GM21447 (cell line): ENCODE measurements around the gene TBC1D32.
A peak's percentile ranks its signal among the peaks of the same experiment; 100 is the strongest.
"Not testable (repeated sequence)": the region's sequence is repeated elsewhere in the genome, so short reads cannot be mapped to it uniquely, and the experiment has no call there.

ENCODE experiments used
- ATAC-seq: cut with Tn5 transposase; IDR thresholded peaks from one replicate; pipeline ENCODE4 v1.9.1; 2021; ENCODE audit not compliant: unreplicated experiment

Gene TBC1D32

GRCh38 chr6:121333694-121334093 lies 586 bp downstream of the TBC1D32 start:
- not testable (repeated sequence) for ATAC-seq

DNA sequence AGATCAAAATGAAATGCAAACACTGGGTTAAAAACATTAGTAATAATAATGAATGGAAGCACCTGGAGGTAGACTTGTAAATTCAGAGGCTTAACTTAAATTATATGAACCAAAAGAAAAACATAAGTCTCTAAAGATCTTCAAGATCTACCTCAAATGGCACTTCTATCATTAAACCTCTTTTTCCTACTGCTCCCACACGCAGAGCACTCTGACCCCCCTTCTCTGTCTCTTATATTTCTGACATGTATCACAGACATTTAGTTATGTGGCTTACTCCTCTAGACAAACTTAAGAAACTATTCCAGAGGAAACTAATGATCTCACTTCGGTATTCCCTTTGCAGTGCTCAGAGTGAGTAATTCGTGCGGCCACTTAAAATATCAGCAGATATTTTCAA lies 1.1 kb downstream of the TBC1D32 start:
- ATAC-seq, result no peak

GRCh38 chr6:121330516-121330915 lies 3.8 kb downstream of the TBC1D32 start:
- no peak for ATAC-seq

GRCh38 chr6:121321282-121321681 lies 13.0 kb downstream of the TBC1D32 start:
- ATAC-seq, result peak; percentile 59

DNA sequence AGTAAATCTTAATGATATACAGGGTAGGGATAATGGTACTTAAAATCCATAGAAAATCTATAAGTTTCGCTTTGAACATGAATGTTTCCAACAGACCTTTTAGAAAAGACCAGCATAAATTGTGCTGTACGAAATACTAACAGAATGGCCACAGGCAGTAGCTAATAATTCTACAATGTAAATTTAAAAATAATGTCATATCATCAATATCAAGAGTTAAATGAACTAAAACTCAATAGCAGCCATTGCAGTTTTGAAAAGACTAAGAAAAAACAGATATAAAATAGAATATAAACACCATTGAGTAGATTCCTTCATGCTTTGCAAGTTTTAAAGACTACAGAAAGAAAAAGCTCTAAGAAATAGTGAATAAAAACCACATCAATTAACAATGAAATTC lies 14.7 kb downstream of the TBC1D32 start:
- ATAC-seq, result no peak

GRCh38 chr6:121319112-121319553 lies 15.1 kb downstream of the TBC1D32 start:
- no peak for ATAC-seq

DNA sequence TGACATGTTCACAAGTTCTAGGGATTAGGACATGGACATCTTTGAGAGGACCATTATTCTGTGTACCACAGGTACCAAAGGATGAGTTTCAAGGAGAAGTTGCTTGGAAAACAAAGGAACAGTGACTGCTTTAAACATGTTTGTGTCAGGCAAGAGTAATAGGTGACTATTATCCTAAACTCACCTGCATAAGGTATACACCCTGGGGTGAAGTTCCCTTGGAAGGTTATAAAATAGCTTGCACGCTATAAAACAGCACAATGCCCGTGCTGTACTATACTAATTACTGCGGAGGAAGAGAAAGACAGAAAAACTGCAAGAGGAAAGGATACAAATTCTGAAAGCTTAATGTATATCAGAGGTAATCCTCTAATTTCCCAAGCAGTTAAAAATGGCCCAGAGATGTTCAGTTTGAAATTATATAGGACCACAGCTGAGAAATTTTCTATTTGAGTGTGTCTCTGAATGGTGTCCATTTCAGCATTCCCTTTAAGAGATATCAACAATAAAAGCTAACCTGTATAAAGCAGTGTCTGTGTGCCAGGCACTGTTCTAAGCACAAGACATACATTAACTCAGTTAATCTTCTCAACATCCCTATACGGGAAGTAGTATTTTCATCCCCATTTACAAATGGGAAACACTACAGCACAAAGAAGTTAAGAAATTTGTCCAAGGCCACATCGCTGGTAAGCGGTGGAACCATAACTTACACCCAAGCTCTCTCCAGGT lies 19.7 kb downstream of the TBC1D32 start:
- no peak for ATAC-seq

DNA sequence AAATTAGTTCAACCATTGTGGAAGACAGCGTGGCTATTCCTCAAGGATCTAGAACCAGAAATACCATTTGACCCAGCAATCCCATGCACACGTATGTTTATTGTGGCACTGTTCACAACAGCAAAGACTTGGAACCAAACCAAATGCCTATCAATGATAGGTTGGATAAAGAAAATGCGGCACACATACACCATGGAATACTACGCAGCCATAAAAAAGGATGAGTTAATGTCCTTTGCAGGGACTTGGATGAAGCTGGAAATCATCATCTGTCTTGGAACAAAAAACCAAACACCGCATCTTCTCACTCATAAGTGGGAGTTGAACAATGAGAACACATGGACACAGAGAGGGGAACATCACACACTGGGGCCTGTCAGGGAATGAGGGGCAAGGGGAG lies 22.5 kb downstream of the TBC1D32 start:
- ATAC-seq, result not testable (repeated sequence)

DNA sequence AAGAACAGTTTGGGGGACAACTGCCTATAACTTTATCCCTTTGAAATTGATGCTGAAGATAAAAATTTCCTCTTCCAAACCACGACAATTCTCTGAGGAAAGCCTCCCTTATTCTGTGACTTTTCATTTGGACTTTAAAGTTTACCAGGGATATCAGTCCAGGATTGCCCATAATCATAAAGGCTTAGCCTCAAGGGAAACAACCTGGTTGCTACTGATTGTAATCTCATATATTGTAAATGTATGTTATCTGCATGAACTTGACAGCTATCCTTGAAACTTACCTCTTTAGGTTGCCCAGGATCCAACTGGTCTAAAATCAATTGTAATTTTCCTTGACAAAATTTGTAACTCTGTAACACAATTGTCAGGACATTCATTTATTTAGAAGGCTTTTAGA lies 23.8 kb downstream of the TBC1D32 start:
- no peak for ATAC-seq

DNA sequence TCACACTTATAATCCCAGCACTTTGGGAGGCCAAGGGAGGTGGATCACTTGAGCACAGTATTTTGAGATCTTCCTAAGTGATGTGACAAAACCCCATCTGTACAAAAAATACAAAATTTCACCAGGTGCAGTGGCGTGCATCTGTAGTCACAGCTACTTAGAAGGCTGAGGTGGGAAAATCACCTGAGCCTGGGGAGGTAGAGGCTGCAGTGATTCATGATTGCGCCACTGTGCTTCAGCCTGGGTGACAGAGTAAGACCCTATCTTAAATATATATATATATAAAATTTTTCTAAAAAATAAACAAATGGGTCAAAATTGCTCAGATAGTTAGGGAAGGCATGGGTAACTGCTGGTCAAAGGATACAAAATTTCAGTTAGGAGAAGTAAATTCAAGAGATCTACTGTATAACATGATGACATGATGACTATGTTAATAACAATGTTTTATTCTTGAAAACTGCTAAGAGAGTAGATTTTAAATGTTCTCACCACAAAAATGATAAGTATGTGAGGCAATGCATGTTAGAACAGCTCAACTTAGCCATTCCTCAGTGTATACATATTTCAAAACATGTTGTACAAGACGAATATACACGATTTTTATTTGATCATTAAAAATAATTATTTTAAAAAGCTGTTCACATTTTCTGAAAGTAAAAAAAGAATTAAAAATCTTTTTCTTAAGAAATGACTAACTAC lies 24.4 kb downstream of the TBC1D32 start:
- ATAC-seq, result no peak

DNA sequence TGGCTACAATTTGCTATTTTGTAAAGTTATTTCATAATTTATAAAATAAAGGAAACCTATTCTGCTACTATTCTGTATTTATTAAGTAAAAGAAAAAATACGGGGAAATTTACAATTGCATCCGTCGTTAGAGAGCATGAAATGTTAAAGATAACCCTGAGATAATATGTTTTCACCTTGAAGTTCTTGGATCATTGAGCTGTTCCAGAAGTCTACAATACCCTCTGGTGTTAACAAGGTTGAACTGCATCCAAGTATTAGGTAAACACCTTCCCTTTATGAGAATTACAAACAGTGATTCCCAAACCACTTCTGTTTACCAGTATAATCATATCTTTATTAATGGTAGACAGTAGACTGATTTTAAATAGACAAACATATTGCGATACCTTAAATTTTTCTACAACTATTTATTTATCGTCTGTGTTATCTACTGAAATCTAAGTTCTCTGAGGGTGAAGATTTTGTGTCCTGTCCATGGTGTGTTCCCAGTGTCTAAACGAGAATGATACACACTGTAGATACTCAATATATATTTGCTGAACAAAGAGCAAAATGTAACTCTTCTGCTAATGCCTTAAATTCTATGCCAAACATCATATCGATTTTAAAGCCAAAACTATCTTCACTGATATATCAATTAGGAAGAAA lies 28.2 kb downstream of the TBC1D32 start:
- peak; percentile 70 for ATAC-seq

GRCh38 chr6:121302882-121303281 lies 31.4 kb downstream of the TBC1D32 start:
- peak; percentile 76 for ATAC-seq

DNA sequence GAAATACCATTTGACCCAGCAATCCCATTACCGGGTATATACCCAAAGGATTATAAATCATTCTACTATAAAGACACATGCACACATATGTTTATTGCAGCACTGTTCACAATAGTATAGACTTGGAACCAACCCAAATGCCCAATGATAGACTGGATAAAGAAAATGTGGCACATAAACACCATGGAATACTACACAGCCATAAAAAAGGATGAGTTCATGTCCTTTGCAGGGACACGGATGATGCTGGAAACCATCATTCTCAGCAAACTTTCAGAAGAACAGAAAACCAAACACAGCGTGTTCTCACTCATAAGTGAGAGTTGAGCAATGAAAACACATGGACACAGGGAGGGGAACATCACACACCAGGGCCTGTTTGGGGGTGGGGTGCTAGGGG lies 33.1 kb downstream of the TBC1D32 start:
- not testable (repeated sequence) for ATAC-seq

DNA sequence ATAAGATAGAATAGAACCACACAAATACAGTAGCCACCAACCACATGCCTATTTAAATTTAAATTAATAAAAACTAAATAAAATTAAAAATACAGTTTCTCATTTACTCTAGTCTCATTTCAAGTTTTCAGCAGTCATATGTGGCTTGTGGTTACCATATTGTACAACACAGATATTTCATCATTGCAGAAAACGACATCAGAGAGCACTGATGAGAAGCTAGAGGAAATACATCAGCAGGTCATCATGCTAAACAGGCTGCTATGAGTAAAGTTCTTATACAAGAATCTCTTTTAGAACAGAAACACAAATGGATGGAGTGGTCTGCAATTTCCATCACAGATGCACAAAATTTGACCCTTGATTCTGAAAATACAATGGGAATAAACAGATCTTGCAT lies 36.6 kb downstream of the TBC1D32 start:
- ATAC-seq, result no peak

DNA sequence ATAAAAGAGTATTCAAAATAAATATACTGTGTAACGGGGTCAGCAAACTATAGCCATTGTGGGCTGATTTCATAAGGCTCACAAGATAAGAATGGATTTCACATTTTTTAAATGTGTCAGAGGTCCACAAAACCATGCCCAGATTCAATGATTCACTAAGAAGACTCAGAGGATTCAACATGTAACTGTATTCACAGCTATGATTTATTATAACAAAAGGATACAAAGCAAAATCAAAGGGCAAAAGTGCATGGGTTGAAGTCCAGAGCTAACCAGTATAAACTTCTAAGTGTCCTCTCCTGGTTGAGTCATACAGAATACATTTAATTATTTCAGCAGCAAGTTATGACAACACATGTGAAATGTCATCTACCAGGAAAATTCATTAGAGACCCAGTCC lies 49.2 kb downstream of the TBC1D32 start:
- no peak for ATAC-seq

DNA sequence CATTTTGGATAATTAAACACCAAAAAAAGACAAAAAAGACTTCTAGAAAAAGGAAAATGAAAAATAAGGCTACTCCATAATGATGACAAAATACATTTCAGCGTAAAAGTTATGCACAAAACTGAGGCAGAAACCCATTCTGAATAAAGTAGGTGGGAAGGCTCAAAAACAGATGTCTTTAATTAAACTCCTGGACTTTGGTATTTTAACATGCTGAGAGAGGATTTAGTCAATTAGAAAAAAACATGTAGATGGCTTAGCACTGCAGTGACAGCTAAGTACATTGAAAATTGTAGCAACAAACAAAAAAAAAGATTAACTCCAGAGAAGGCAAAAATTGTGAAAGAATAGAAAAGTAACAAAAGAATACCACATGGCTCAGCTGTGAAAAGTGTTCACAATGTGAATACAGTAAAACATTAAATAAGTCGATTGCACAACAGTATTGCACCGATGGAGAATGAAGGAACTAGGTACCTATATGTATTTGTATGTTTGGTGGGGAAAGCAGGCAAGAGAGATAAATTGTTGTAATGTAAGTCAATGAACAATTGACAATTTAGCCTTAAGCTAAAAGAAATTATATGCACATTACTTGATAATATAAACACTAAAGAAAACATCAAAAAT lies 59.5 kb downstream of the TBC1D32 start:
- no peak for ATAC-seq

- ATAC-seq, result no peak
Observed at GRCh38 chr6:121263742-121264141, 70.5 kb downstream of the TBC1D32 start.

- ATAC-seq, result no peak
Observed at GRCh38 chr6:121260651-121261102, 73.6 kb downstream of the TBC1D32 start.

- ATAC-seq, result peak; percentile 73
Observed at GRCh38 chr6:121247386-121247785, 86.9 kb downstream of the TBC1D32 start.

GRCh38 chr6:121242386-121242785 lies 91.9 kb downstream of the TBC1D32 start:
- no peak for ATAC-seq

- no peak for ATAC-seq
Observed at GRCh38 chr6:121237859-121238258, 96.4 kb downstream of the TBC1D32 start.
